Naive B cell (primary cell): Measurements from ENCODE around the gene KCNJ2. TPM values are rescaled to one million over a fixed set of nuclear protein-coding genes. Genes with fewer than 3 reads are reported as not detected.

ENCODE experiments used
- ATAC-seq, 2 donors: fragments of 150-1000 bp; cut with Tn5 transposase; 2 replicates each; pipeline ENCODE4 v1.10.0; 2021; ENCODE audit warnings: low read depth in 2 of 2, mild to moderate bottlenecking in 2 of 2, moderate library complexity in 2 of 2
- DNase-seq: peaks from one replicate; pipeline ENCODE4 v3.0.0; 2022
- H3K27ac Mint-ChIP-seq, 6 donors: one replicate each; pipeline ENCODE4 v1.8.0; 2020 to 2022; ENCODE audit warnings: mild to moderate bottlenecking in 6 of 6, mixed read lengths in 6 of 6, moderate library complexity in 5 of 6, inconsistent platforms in 2 of 6
- H3K27me3 Mint-ChIP-seq, 3 donors: one replicate each; pipeline ENCODE4 v1.8.0; 2021 to 2022; ENCODE audit warnings: mixed read lengths in 3 of 3, mild to moderate bottlenecking in 1 of 3
- H3K36me3 Mint-ChIP-seq, 2 donors: one replicate each; pipeline ENCODE4 v1.8.0; 2020 to 2022; ENCODE audit warnings: mixed read lengths in 2 of 2, inconsistent platforms in 1 of 2, mild to moderate bottlenecking in 1 of 2
- H3K4me1 Mint-ChIP-seq, 3 donors: one replicate each; pipeline ENCODE4 v1.8.0; 2020 to 2022; ENCODE audit warnings: mixed read lengths in 3 of 3, inconsistent platforms in 1 of 3, mild to moderate bottlenecking in 1 of 3, moderate library complexity in 1 of 3
- H3K4me3 Mint-ChIP-seq, 8 donors: one replicate each; pipeline ENCODE4 v1.8.0; 2020 to 2022; ENCODE audit warnings: mild to moderate bottlenecking in 8 of 8, mixed read lengths in 8 of 8, moderate library complexity in 8 of 8, inconsistent platforms in 2 of 8
- H3K9me3 Mint-ChIP-seq, 7 donors: one replicate each; pipeline ENCODE4 v1.8.0; 2020 to 2022; ENCODE audit warnings: mixed read lengths in 7 of 7, mild to moderate bottlenecking in 5 of 7, inconsistent platforms in 2 of 7, moderate library complexity in 1 of 7
- polyA plus RNA-seq, 6 donors: library from polyadenylated mRNA; unstranded; fragments of 300-500 nt; fragmentation: Illumina TruSeq; gene quantifications; one replicate each; pipeline ENCODE4 v1.2.3, GENCODE V29; 2021; ENCODE audit warnings: low read depth in 6 of 6

KCNJ2 gene
- polyA plus RNA-seq, 6 donors from 2014 or later, result not detected

GRCh38 chr17:70190959-70191805, 21.9 kb downstream of the KCNJ2 start:
- Mint-ChIP-seq H3K27ac (no peak overlapping the region), H3K4me1 (no peaks in the 10 kb centered on the region), H3K4me3 (no peak overlapping the region), H3K9me3 (no peaks in the 10 kb centered on the region), H3K27me3 (peaks cover 0 to 18% (median 0%) of the 10 kb centered on the region in 3 donors), H3K36me3 (no peaks in the 10 kb centered on the region)
- no peak for ATAC-seq
- no peak for DNase-seq

- Mint-ChIP-seq H3K27ac (no peak overlapping the region), H3K4me1 (no peaks in the 10 kb centered on the region), H3K27me3 (peaks cover 0 to 5% (median 0%) of the 10 kb centered on the region in 3 donors), H3K4me3 (no peak overlapping the region), H3K9me3 (no peaks in the 10 kb centered on the region), H3K36me3 (no peaks in the 10 kb centered on the region)
- DNase-seq (no peak), ATAC-seq (no peak)
These were observed 25.8 kb downstream of the KCNJ2 start for GRCh38 chr17:70195091-70195490.

DNA sequence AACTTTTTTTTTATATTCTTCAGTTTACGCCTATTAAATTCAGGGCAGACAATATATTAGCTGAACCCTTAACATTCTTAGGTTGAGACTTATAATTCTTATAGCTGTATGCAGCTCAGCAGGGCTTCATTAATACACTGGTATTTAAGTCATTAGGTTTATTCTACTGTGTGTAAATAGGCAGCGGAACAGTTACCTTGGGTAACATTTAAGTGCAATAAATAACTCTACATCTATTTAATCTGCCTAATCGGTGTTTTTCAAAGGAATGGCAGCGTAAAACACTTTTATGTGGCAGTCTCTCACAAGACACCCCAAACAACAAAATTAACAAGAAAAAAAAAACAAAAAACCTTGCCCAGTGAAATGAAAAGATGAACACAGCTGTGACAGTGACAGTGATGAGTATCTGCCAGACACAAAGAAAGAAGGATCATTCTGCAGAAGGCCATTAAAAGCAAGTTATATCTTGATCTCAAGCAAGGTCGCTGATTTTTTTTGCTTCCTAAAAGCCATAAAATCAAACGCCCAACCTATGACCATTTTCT, 32.6 kb downstream of the KCNJ2 start:
- no peak for DNase-seq
- H3K36me3 Mint-ChIP-seq, result no peaks in the 10 kb centered on the region
- H3K4me3 Mint-ChIP-seq, result no peak overlapping the region
- H3K27me3 Mint-ChIP-seq, result peaks cover 0 to 11% (median 6%) of the 10 kb centered on the region in 3 donors
- no peak for ATAC-seq
- H3K4me1 Mint-ChIP-seq, result no peaks in the 10 kb centered on the region
- H3K27ac Mint-ChIP-seq, result no peak overlapping the region
- H3K9me3 Mint-ChIP-seq, result no peaks in the 10 kb centered on the region

- Mint-ChIP-seq H3K9me3 (no peaks in the 10 kb centered on the region), H3K36me3 (no peaks in the 10 kb centered on the region), H3K4me3 (no peak overlapping the region), H3K27me3 (peaks cover 0 to 8% (median 6%) of the 10 kb centered on the region in 3 donors), H3K27ac (no peak overlapping the region), H3K4me1 (no peaks in the 10 kb centered on the region)
- ATAC-seq, result no peak
- DNase-seq, result no peak
These were observed 33.5 kb downstream of the KCNJ2 start for GRCh38 chr17:70202840-70203239.

GRCh38 chr17:70204431-70204830, 35.1 kb downstream of the KCNJ2 start:
- H3K4me3 Mint-ChIP-seq, result no peak overlapping the region
- no peak for DNase-seq
- peaks cover 0 to 6% (median 6%) of the 10 kb centered on the region in 3 donors for H3K27me3 Mint-ChIP-seq
- no peaks in the 10 kb centered on the region for H3K9me3 Mint-ChIP-seq
- ATAC-seq, result no peak
- H3K36me3 Mint-ChIP-seq, result no peaks in the 10 kb centered on the region
- H3K27ac Mint-ChIP-seq, result no peak overlapping the region
- H3K4me1 Mint-ChIP-seq, result no peaks in the 10 kb centered on the region

GRCh38 chr17:70205401-70205800, 36.1 kb downstream of the KCNJ2 start:
- Mint-ChIP-seq H3K4me1 (no peaks in the 10 kb centered on the region), H3K9me3 (no peaks in the 10 kb centered on the region), H3K4me3 (no peak overlapping the region), H3K27me3 (peaks cover 0 to 6% (median 6%) of the 10 kb centered on the region in 3 donors), H3K27ac (no peak overlapping the region), H3K36me3 (no peaks in the 10 kb centered on the region)
- no peak for ATAC-seq
- no peak for DNase-seq

DNA sequence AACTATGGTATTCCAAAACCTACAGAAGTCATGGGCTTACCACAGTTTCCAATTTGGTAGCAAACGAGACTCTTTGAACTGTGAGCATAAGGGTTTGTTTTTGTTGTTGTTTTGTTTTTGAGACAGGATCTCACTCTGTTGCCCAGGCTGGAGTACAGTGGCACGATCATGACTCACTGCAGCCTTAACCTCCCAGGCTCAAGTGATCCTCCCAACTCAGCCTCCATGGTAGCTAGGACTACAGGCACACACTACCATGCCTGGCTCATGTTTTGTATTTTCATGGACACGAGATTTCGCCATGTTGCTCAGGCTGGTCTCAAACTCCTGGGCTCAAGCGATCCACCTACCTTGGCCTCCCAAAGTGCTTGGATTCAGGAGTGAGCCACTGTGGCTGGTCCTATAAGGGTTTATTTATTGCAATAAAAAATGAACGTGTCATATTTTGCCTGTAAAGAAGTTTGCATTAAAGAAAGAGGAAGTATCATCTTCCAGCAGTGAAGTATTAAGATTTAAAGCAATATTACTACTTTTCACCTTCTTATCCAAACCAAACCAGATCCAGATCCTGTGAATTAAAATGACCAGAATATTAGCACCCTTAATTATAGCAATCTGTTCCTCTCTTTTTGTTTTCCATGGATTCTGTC, 37.2 kb downstream of the KCNJ2 start:
- Mint-ChIP-seq H3K4me1 (no peaks in the 10 kb centered on the region), H3K27me3 (peaks cover 0 to 6% (median 6%) of the 10 kb centered on the region in 3 donors), H3K36me3 (no peaks in the 10 kb centered on the region), H3K4me3 (no peak overlapping the region), H3K27ac (no peak overlapping the region), H3K9me3 (no peaks in the 10 kb centered on the region)
- no peak for ATAC-seq
- no peak for DNase-seq

DNA sequence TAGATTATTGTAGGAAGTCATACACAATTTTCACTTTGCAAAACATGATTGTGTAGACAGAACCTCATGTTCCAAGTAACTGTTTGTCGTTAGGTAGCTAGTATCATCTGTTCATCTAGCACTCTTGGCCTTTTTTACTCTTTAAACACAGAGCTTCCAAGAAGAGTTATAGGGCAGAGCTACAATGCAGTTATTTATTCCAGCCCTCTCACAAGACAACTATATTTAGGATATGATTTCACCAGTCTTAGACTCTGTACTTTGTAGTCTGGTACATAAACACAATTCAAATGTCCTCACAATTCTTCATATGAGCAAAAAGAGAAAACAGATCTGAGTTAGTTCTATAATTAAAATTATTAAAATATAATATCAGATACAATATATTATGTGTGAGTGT, 37.9 kb downstream of the KCNJ2 start:
- H3K27ac Mint-ChIP-seq, result no peak overlapping the region
- H3K4me3 Mint-ChIP-seq, result no peak overlapping the region
- ATAC-seq (no peak), DNase-seq (no peak)
- no peaks in the 10 kb centered on the region for H3K9me3 Mint-ChIP-seq
- H3K27me3 Mint-ChIP-seq, result peaks cover 0 to 6% (median 4%) of the 10 kb centered on the region in 3 donors
- no peaks in the 10 kb centered on the region for H3K36me3 Mint-ChIP-seq
- no peaks in the 10 kb centered on the region for H3K4me1 Mint-ChIP-seq

DNA sequence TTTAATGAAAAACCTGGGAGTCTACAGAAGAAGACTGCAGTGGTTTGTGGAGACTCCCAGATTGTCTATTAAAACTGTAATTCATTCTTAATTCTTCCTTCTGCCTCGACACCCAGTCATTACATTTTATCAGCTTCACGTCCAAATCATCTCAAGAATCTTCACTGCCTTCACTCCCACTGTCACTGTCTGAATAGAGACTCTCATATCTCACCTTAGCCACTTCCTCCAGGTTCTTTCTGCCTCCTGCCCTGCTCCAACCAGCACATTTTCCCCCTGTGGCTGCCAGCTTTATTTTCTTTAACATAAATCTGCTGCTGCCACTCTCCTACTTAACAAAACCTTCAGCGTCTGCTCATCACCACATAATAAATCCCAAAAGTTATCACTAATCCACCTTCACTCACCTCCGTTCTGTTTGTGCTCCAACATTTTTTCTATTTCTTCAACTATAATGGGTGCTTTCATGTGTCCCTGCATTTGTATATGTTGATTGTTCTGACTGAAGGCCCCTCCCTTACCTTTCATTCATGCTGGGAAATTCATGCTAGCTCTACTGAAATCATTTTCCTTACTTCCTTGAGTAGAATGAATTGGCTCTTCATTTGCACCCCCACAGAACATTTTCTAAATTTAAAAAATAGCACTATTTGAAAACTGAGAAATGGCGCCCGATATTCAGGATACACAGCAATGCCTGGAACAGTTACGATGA, 38.9 kb downstream of the KCNJ2 start:
- peaks cover 0 to 5% (median 0%) of the 10 kb centered on the region in 7 donors for H3K9me3 Mint-ChIP-seq
- H3K4me3 Mint-ChIP-seq, result no peak overlapping the region
- ATAC-seq (no peak), DNase-seq (no peak)
- no peaks in the 10 kb centered on the region for H3K36me3 Mint-ChIP-seq
- no peaks in the 10 kb centered on the region for H3K27me3 Mint-ChIP-seq
- H3K4me1 Mint-ChIP-seq, result no peaks in the 10 kb centered on the region
- H3K27ac Mint-ChIP-seq, result no peak overlapping the region

- DNase-seq, result no peak
- Mint-ChIP-seq H3K27ac (no peak overlapping the region), H3K4me3 (no peak overlapping the region), H3K9me3 (peaks cover 0 to 7% (median 0%) of the 10 kb centered on the region in 7 donors), H3K27me3 (no peaks in the 10 kb centered on the region), H3K4me1 (no peaks in the 10 kb centered on the region), H3K36me3 (no peaks in the 10 kb centered on the region)
- ATAC-seq, result no peak
These were observed 39.7 kb downstream of the KCNJ2 start for GRCh38 chr17:70208825-70209555.

- DNase-seq (no peak), ATAC-seq (no peak)
- Mint-ChIP-seq H3K27me3 (no peaks in the 10 kb centered on the region), H3K4me3 (no peak overlapping the region), H3K36me3 (no peaks in the 10 kb centered on the region), H3K27ac (no peak overlapping the region), H3K9me3 (peaks cover 0 to 7% (median 0%) of the 10 kb centered on the region in 7 donors), H3K4me1 (no peaks in the 10 kb centered on the region)
These were observed 46.3 kb downstream of the KCNJ2 start for GRCh38 chr17:70215656-70216055.

- no peak for DNase-seq
- Mint-ChIP-seq H3K36me3 (no peaks in the 10 kb centered on the region), H3K9me3 (peaks cover 0 to 7% (median 0%) of the 10 kb centered on the region in 7 donors), H3K4me1 (no peaks in the 10 kb centered on the region), H3K27ac (peak overlapping the region in 1 of 6 donors; percentile 33), H3K27me3 (no peaks in the 10 kb centered on the region), H3K4me3 (no peak overlapping the region)
- ATAC-seq, result no peak
These were observed 48.2 kb downstream of the KCNJ2 start for GRCh38 chr17:70217571-70217970.

DNA sequence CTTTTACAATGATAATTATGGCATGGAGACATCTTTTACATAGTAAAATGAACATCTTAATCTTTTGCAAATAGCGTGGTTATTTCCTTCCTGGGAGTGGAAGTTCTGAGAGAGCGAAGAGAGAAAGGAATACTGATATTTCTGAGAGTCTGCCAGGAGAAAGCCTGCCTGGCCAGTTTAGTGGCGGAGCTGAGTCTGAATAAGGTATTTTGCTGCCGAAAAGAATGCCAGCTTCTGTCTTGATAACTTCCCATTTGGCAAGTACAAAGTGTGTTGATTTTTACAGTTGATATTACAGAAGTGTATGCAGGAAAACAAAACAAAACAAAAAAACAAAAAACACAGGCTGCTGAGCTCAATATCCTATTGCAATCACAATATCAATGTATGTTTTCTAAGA, 55.9 kb downstream of the KCNJ2 start:
- H3K27ac Mint-ChIP-seq, result no peak overlapping the region

More for the DNA sequence above, 55.9 kb downstream of the KCNJ2 start:
- Mint-ChIP-seq H3K4me3 (no peak overlapping the region), H3K9me3 (peaks cover 0 to 4% (median 0%) of the 10 kb centered on the region in 7 donors), H3K4me1 (no peaks in the 10 kb centered on the region), H3K27me3 (peaks cover 8 to 17% (median 16%) of the 10 kb centered on the region in 3 donors), H3K36me3 (no peaks in the 10 kb centered on the region)
- ATAC-seq (no peak), DNase-seq (no peak)
